Measurements from ENCODE around the gene HNRNPC.

HNRNPC gene

GRCh38 chr14:21204167-21205025, 64.8 kb downstream of the HNRNPC start:
- Mint-ChIP-seq H3K4me1 (ENCODE audit: low read depth) (peaks cover 39% of the 10 kb centered on the region), H3K27me3 (no peaks in the 10 kb centered on the region), H3K4me3 (no peak overlapping the region), H3K9me3 (no peaks in the 10 kb centered on the region), H3K27ac (peak overlapping the region; percentile 60), H3K36me3 (ENCODE audit: low read depth) (peaks cover 72% of the 10 kb centered on the region)
- DNase-seq, result no peak

- Mint-ChIP-seq H3K36me3 (ENCODE audit: low read depth) (peaks cover 65% of the 10 kb centered on the region), H3K9me3 (no peaks in the 10 kb centered on the region), H3K4me3 (no peak overlapping the region), H3K27me3 (no peaks in the 10 kb centered on the region), H3K27ac (peak overlapping the region; percentile 60), H3K4me1 (ENCODE audit: low read depth) (peaks cover 37% of the 10 kb centered on the region)
- DNase-seq, result no peak
These were observed 65.6 kb downstream of the HNRNPC start for GRCh38 chr14:21203470-21204166.

- peaks cover 56% of the 10 kb centered on the region for H3K36me3 Mint-ChIP-seq (ENCODE audit: low read depth)
- no peaks in the 10 kb centered on the region for H3K9me3 Mint-ChIP-seq
- no peaks in the 10 kb centered on the region for H3K27me3 Mint-ChIP-seq
- peak overlapping the region; percentile 12 for H3K27ac Mint-ChIP-seq
- no peak for DNase-seq
- H3K4me3 Mint-ChIP-seq, result no peak overlapping the region
- peaks cover 34% of the 10 kb centered on the region for H3K4me1 Mint-ChIP-seq (ENCODE audit: low read depth)
These were observed 66.5 kb downstream of the HNRNPC start for GRCh38 chr14:21202463-21203358.

GRCh38 chr14:21201732-21202462, 67.3 kb downstream of the HNRNPC start:
- Mint-ChIP-seq H3K4me1 (ENCODE audit: low read depth) (peaks cover 32% of the 10 kb centered on the region), H3K9me3 (no peaks in the 10 kb centered on the region), H3K36me3 (ENCODE audit: low read depth) (peaks cover 47% of the 10 kb centered on the region), H3K27me3 (no peaks in the 10 kb centered on the region), H3K4me3 (no peak overlapping the region), H3K27ac (peak overlapping the region; percentile 55)
- no peak for DNase-seq

- Mint-ChIP-seq H3K4me1 (ENCODE audit: low read depth) (peaks cover 25% of the 10 kb centered on the region), H3K27ac (peak overlapping the region; percentile 3), H3K27me3 (no peaks in the 10 kb centered on the region), H3K36me3 (ENCODE audit: low read depth) (peaks cover 37% of the 10 kb centered on the region), H3K9me3 (no peaks in the 10 kb centered on the region), H3K4me3 (no peak overlapping the region)
- DNase-seq, result no peak
These were observed 68.3 kb downstream of the HNRNPC start for GRCh38 chr14:21200752-21201461.

GRCh38 chr14:21199611-21200560, 69.4 kb downstream of the HNRNPC start:
- Mint-ChIP-seq H3K27me3 (no peaks in the 10 kb centered on the region), H3K9me3 (no peaks in the 10 kb centered on the region), H3K27ac (peak overlapping the region; percentile 51), H3K4me3 (no peak overlapping the region), H3K4me1 (ENCODE audit: low read depth) (peaks cover 21% of the 10 kb centered on the region), H3K36me3 (ENCODE audit: low read depth) (peaks cover 27% of the 10 kb centered on the region)
- DNase-seq, result no peak

GRCh38 chr14:21197418-21198205, 71.6 kb downstream of the HNRNPC start:
- no peak for DNase-seq
- Mint-ChIP-seq H3K27me3 (peaks cover 2% of the 10 kb centered on the region), H3K27ac (peak overlapping the region; percentile 14)

GRCh38 chr14:21194597-21194996, 74.6 kb downstream of the HNRNPC start:
- Mint-ChIP-seq H3K9me3 (no peaks in the 10 kb centered on the region), H3K4me3 (no peak overlapping the region), H3K27ac (peak overlapping the region; percentile 77), H3K4me1 (ENCODE audit: low read depth) (peaks cover 22% of the 10 kb centered on the region), H3K27me3 (peaks cover 2% of the 10 kb centered on the region), H3K36me3 (ENCODE audit: low read depth) (no peaks in the 10 kb centered on the region)
- DNase-seq, result no peak

More at GRCh38 chr14:21197418-21198205, 71.6 kb downstream of the HNRNPC start:
- no peaks in the 10 kb centered on the region for H3K9me3 Mint-ChIP-seq
- peaks cover 15% of the 10 kb centered on the region for H3K4me1 Mint-ChIP-seq (ENCODE audit: low read depth)
- H3K4me3 Mint-ChIP-seq, result no peak overlapping the region
- H3K36me3 Mint-ChIP-seq (ENCODE audit: low read depth), result peaks cover 8% of the 10 kb centered on the region

GRCh38 chr14:21192875-21193535, 76.2 kb downstream of the HNRNPC start:
- Mint-ChIP-seq H3K4me3 (no peak overlapping the region), H3K27ac (peak overlapping the region; percentile 71), H3K4me1 (ENCODE audit: low read depth) (peaks cover 19% of the 10 kb centered on the region), H3K27me3 (peaks cover 2% of the 10 kb centered on the region), H3K36me3 (ENCODE audit: low read depth) (no peaks in the 10 kb centered on the region), H3K9me3 (no peaks in the 10 kb centered on the region)
- DNase-seq, result no peak

- Mint-ChIP-seq H3K36me3 (ENCODE audit: low read depth) (no peaks in the 10 kb centered on the region), H3K27me3 (peaks cover 2% of the 10 kb centered on the region), H3K27ac (peak overlapping the region; percentile 71), H3K4me1 (ENCODE audit: low read depth) (peaks cover 14% of the 10 kb centered on the region), H3K9me3 (no peaks in the 10 kb centered on the region), H3K4me3 (peak overlapping the region; percentile 64)
- DNase-seq, result no peak
These were observed 76.8 kb downstream of the HNRNPC start for GRCh38 chr14:21192447-21192822.

GRCh38 chr14:21191809-21192446, 77.3 kb downstream of the HNRNPC start:
- no peaks in the 10 kb centered on the region for H3K9me3 Mint-ChIP-seq
- peaks cover 2% of the 10 kb centered on the region for H3K27me3 Mint-ChIP-seq
- peak; percentile 74 for DNase-seq
- H3K4me3 Mint-ChIP-seq, result peak overlapping the region; percentile 64
- H3K36me3 Mint-ChIP-seq (ENCODE audit: low read depth), result no peaks in the 10 kb centered on the region
- H3K27ac Mint-ChIP-seq, result peak overlapping the region; percentile 71
- peaks cover 13% of the 10 kb centered on the region for H3K4me1 Mint-ChIP-seq (ENCODE audit: low read depth)

Measured in activated T-cell treated with anti-CD3 and anti-CD28 coated beads, Interleukin-2, amount 50 U/mL, for 24 hours (primary cell).